Caco-2 (cell line): ENCODE measurements around the gene TRPV5. TPM values are rescaled to one million over a fixed set of nuclear protein-coding genes. Genes with fewer than 3 reads are reported as not detected.

ENCODE experiments used
- BruUV-seq: library from RNA; stranded (reverse); fragments of 400-500 nt; replicated peaks from 2 replicates; lab custom pipeline; 2021; lab: Mats Ljungman, UMichigan
- CTCF ChIA-PET: fragments of 300-600 bp; sonication (Branson Sonifier 250); formaldehyde crosslinking; loops from one replicate; lab custom pipeline; 2022; ENCODE audit warnings: antibody characterized with exemption; lab: Charles Lee
- POLR2A ChIA-PET: fragments of 300-600 bp; sonication (Branson Sonifier 250); formaldehyde crosslinking; loops from one replicate; lab custom pipeline; 2022; ENCODE audit warnings: antibody characterized with exemption; lab: Charles Lee
- DNase-seq, 2 experiments: peaks; one replicate each; pipeline versions ENCODE4 v3.0.0 to v3.0.0-alpha.2; 2020 to 2022
- H3K27me3 ChIP-seq: replicated peaks from 2 replicates; pipeline ENCODE4 v1.6.0; 2011; ENCODE audit warnings: low read length; ENCODE audit not compliant: control insufficient read depth, insufficient read depth
- H3K36me3 ChIP-seq: 2 replicates; pipeline ENCODE4 v1.5.1; 2011; ENCODE audit warnings: low read length; ENCODE audit not compliant: control insufficient read depth, insufficient read depth
- H3K4me1 ChIP-seq: fragments of 250-450 bp; sonication (Bioruptor Pico); 2 replicates; pipeline ENCODE4 v1.5.1; 2020; ENCODE audit warnings: mild to moderate bottlenecking
- H3K4me3 ChIP-seq: 2 replicates; pipeline ENCODE4 v1.5.1; 2011; ENCODE audit warnings: low read depth, mild to moderate bottlenecking, control low read depth, low read length
- H3K9me3 ChIP-seq: fragments of 250-450 bp; sonication (Bioruptor Pico); 2 replicates; pipeline ENCODE4 v1.5.1; 2020; ENCODE audit warnings: mild to moderate bottlenecking, moderate library complexity
- H3K27ac Mint-ChIP-seq: one replicate; pipeline ENCODE4 v1.8.0; 2022; ENCODE audit warnings: mixed read lengths; ENCODE audit not compliant: unreplicated experiment
- H3K27me3 Mint-ChIP-seq: one replicate; pipeline ENCODE4 v1.8.0; 2022; ENCODE audit warnings: mixed read lengths; ENCODE audit not compliant: insufficient read depth, unreplicated experiment
- H3K36me3 Mint-ChIP-seq: one replicate; pipeline ENCODE4 v1.8.0; 2022; ENCODE audit warnings: mild to moderate bottlenecking, mixed read lengths; ENCODE audit not compliant: insufficient read depth, unreplicated experiment
- H3K4me1 Mint-ChIP-seq: one replicate; pipeline ENCODE4 v1.8.0; 2022; ENCODE audit warnings: low read depth, mixed read lengths; ENCODE audit not compliant: unreplicated experiment
- H3K4me3 Mint-ChIP-seq: one replicate; pipeline ENCODE4 v1.8.0; 2022; ENCODE audit warnings: mild to moderate bottlenecking, moderate library complexity, mixed read lengths; ENCODE audit not compliant: unreplicated experiment
- H3K9me3 Mint-ChIP-seq: one replicate; pipeline ENCODE4 v1.8.0; 2022; ENCODE audit warnings: mixed read lengths; ENCODE audit not compliant: unreplicated experiment
- intact Hi-C: fragments of 100-400 bp; cut with micrococcal nuclease; formaldehyde crosslinking; loops from one replicate; pipeline ENCODE4 v1.10.0; 2022; ENCODE audit not compliant: unreplicated experiment
- total RNA-seq: library from RNA; stranded (reverse); gene quantifications from 2 replicates; pipeline ENCODE4 v1.2.3, GENCODE V29; 2022
- TF ChIP-seq, protein P1 (sequence below), 2 experiments: fragments of 200-600 bp in 1 of 2; IDR thresholded peaks; 1 replicate in 1 of 2; 2 replicates in 1 of 2; pipeline versions ENCODE4 v1.5.1 to v1.8.0; 2011 to 2022; ENCODE audit warnings: antibody characterized with exemption in 1 of 2, control low read depth in 1 of 2, inconsistent platforms in 1 of 2, low read depth in 1 of 2, low read length in 1 of 2, mild to moderate bottlenecking in 1 of 2, moderate library complexity in 1 of 2; ENCODE audit not compliant: insufficient read depth in 1 of 2, severe bottlenecking in 1 of 2, unreplicated experiment in 1 of 2

TRPV5 gene
- total RNA-seq, 1 experiment from 2014 or later, result not detected

DNA sequence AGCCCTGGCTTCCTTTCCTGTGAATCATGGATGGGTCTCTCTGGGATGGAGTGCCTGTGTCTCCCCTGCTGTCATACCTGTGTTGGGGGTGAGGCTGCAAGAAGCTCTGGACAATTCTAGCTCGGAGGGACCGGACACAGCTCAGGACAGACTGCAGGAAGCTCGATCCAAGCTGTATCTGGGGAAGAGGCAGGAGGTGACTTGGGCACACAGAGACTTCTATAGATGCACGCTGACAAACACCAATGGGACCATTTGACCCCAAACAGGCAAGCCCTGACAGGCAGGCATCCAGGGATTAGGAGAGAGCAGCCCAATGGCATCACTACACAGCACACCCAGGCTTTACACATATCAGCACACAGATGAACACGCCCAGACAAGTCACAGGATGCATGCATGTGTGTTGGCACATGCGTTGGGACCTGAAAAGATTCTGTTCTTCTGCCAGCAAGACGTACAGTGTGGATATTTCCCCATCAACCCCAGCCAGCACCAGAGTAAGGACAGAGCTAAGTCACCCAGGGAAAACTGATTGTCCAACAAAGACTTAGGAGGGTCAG, 10.2 kb upstream of the TRPV5 start:
- intact Hi-C loops, result no loop called here
- Histone ChIP-seq H3K27me3 (no peaks in the 10 kb centered on the region), H3K4me1 (no peaks in the 10 kb centered on the region), H3K36me3 (no peaks in the 10 kb centered on the region), H3K4me3 (no peak overlapping the region), H3K9me3 (no peaks in the 10 kb centered on the region)
- Mint-ChIP-seq H3K36me3 (no peaks in the 10 kb centered on the region), H3K27ac (no peak overlapping the region), H3K4me3 (no peak overlapping the region), H3K9me3 (no peaks in the 10 kb centered on the region), H3K4me1 (peaks cover 18% of the 10 kb centered on the region), H3K27me3 (peaks cover 3% of the 10 kb centered on the region)
- ChIA-PET CTCF (no interaction called here), POLR2A (no interaction called here)
- no peak for DNase-seq
- TF ChIP-seq, protein P1, sequence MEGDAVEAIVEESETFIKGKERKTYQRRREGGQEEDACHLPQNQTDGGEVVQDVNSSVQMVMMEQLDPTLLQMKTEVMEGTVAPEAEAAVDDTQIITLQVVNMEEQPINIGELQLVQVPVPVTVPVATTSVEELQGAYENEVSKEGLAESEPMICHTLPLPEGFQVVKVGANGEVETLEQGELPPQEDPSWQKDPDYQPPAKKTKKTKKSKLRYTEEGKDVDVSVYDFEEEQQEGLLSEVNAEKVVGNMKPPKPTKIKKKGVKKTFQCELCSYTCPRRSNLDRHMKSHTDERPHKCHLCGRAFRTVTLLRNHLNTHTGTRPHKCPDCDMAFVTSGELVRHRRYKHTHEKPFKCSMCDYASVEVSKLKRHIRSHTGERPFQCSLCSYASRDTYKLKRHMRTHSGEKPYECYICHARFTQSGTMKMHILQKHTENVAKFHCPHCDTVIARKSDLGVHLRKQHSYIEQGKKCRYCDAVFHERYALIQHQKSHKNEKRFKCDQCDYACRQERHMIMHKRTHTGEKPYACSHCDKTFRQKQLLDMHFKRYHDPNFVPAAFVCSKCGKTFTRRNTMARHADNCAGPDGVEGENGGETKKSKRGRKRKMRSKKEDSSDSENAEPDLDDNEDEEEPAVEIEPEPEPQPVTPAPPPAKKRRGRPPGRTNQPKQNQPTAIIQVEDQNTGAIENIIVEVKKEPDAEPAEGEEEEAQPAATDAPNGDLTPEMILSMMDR (IDR thresholded peaks at IDR 0.05; ENCODE audit: insufficient read depth in 1 of 2, low read depth in 1 of 2, low read length in 1 of 2, severe bottlenecking in 1 of 2, unreplicated experiment in 1 of 2), result no peak
- no TSS peak for BruUV-seq

DNA sequence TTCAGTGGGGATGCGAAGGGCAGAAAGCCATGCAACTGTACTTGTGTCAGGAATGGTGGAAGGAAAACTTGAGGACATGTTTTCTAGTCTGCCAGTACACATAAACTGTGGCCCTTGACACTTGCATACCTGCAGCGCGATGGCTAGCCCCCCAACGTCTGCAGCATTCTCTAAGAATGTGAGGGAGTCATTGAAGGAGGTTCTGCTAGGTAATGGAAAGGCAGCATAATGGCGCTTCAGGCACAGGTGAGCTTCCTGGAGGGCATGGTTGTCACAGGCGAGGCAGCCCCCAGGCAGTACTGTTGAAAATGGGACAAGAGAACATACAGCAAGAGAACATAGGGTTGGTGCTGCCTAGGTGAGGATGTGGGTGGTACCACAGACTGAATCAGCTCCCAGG, 9.2 kb upstream of the TRPV5 start:
- Histone ChIP-seq H3K4me1 (no peaks in the 10 kb centered on the region), H3K9me3 (no peaks in the 10 kb centered on the region), H3K27me3 (no peaks in the 10 kb centered on the region), H3K36me3 (no peaks in the 10 kb centered on the region), H3K4me3 (no peak overlapping the region)
- peaks cover 18% of the 10 kb centered on the region for H3K4me1 Mint-ChIP-seq
- no TSS peak for BruUV-seq
- no peaks in the 10 kb centered on the region for H3K36me3 Mint-ChIP-seq
- ChIA-PET POLR2A (no interaction called here), CTCF (no interaction called here)
- intact Hi-C loops, result no loop called here
- no peak overlapping the region for H3K4me3 Mint-ChIP-seq
- no peaks in the 10 kb centered on the region for H3K9me3 Mint-ChIP-seq
- TF ChIP-seq, protein P1 (IDR thresholded peaks at IDR 0.05; ENCODE audit: insufficient read depth in 1 of 2, low read depth in 1 of 2, low read length in 1 of 2, severe bottlenecking in 1 of 2, unreplicated experiment in 1 of 2), result no peak
- no peak for DNase-seq
- peaks cover 3% of the 10 kb centered on the region for H3K27me3 Mint-ChIP-seq
- no peak overlapping the region for H3K27ac Mint-ChIP-seq

DNA sequence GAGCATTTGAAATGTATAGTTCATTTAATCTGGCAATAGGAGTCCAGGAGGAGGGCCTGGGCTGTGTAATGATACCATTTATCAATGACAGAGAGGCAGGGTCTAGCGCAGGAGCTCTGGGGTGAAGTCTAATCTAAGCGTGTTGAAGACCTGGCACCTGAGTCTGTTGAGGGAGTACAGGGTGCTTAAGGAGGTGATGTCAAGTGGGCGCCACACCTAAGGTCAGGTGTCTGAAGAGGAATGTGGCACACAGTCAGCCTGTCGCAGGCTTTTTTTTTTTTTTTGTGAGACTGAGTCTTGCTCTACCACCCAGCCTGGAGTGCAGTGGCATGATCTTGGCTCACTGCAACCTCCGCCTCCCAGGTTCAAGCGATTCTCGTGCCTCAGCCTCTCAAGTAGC, 8.0 kb upstream of the TRPV5 start:
- DNase-seq, result no peak
- no peaks in the 10 kb centered on the region for H3K27me3 ChIP-seq
- H3K4me1 ChIP-seq, result no peaks in the 10 kb centered on the region
- Mint-ChIP-seq H3K27ac (no peak overlapping the region), H3K36me3 (no peaks in the 10 kb centered on the region), H3K27me3 (no peaks in the 10 kb centered on the region), H3K9me3 (no peaks in the 10 kb centered on the region), H3K4me1 (peaks cover 18% of the 10 kb centered on the region), H3K4me3 (no peak overlapping the region)
- H3K9me3 ChIP-seq, result no peaks in the 10 kb centered on the region
- ChIA-PET CTCF (no interaction called here), POLR2A (no interaction called here)
- no TSS peak for BruUV-seq
- TF ChIP-seq, protein P1 (IDR thresholded peaks at IDR 0.05; ENCODE audit: insufficient read depth in 1 of 2, low read depth in 1 of 2, low read length in 1 of 2, severe bottlenecking in 1 of 2, unreplicated experiment in 1 of 2), result no peak
- intact Hi-C loops, result no loop called here
- no peaks in the 10 kb centered on the region for H3K36me3 ChIP-seq
- no peak overlapping the region for H3K4me3 ChIP-seq
